ENCODE data around the gene UPK3BL1.
"Not testable (repeated sequence)": the region's sequence is repeated elsewhere in the genome, so short reads cannot be mapped to it uniquely, and the experiment has no call there.

UPK3BL1 gene

GRCh38 chr7:102666850-102667249 lies 24.3 kb upstream of the UPK3BL1 start:
- not testable (repeated sequence) for H3K4me1 ChIP-seq (ENCODE audit: control insufficient read depth, insufficient read depth, low read length); H3K36me3 ChIP-seq (ENCODE audit: insufficient read depth, low read length); H3K9ac ChIP-seq (ENCODE audit: low read depth, low read length); H3K9me3 ChIP-seq (replicated peaks; ENCODE audit: low read length); H3K4me3 ChIP-seq (ENCODE audit: low read length); H3K27me3 ChIP-seq (ENCODE audit: control insufficient read depth, insufficient read depth, low read length); H3K4me2 ChIP-seq (ENCODE audit: low read length)

DNA sequence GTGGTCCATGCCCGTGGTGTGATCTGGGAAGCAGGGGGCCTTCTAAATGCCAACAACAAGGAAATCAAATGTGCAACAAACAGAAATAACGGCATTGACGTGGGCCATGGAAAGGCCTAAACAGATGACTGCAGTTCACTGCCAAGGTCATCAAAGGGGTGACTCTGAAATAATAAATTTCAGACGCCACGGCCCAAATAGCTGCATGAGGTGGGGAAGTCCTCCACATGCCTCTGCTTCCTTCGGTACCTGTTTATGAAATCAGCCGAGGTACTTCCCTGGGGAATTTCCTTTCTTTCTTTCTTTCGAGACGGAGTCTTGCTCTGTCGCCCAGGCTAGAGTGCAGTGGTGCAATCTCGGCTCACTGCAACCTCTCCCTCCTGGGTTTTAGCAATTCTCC lies 22.2 kb upstream of the UPK3BL1 start:
- not testable (repeated sequence) for H3K4me3 ChIP-seq (ENCODE audit: low read length); H3K4me2 ChIP-seq (ENCODE audit: low read length); H3K9me3 ChIP-seq (replicated peaks; ENCODE audit: low read length); H3K4me1 ChIP-seq (ENCODE audit: control insufficient read depth, insufficient read depth, low read length); H3K9ac ChIP-seq (ENCODE audit: low read depth, low read length); H3K27me3 ChIP-seq (ENCODE audit: control insufficient read depth, insufficient read depth, low read length); H3K36me3 ChIP-seq (ENCODE audit: insufficient read depth, low read length)

GRCh38 chr7:102649924-102650323 lies 7.3 kb upstream of the UPK3BL1 start, which contains the start of gene SPDYE2B:
TSS of gene SPDYE2B (plus strand) at chr7:102650319. CDS start at chr7:102652349, 2,030 bp downstream.
- not testable (repeated sequence) for H3K4me3 ChIP-seq (ENCODE audit: low read length); H3K4me1 ChIP-seq (ENCODE audit: control insufficient read depth, insufficient read depth, low read length); H3K9ac ChIP-seq (ENCODE audit: low read depth, low read length); H3K36me3 ChIP-seq (ENCODE audit: insufficient read depth, low read length); H3K9me3 ChIP-seq (replicated peaks; ENCODE audit: low read length); H3K4me2 ChIP-seq (ENCODE audit: low read length); H3K27me3 ChIP-seq (ENCODE audit: control insufficient read depth, insufficient read depth, low read length)

DNA sequence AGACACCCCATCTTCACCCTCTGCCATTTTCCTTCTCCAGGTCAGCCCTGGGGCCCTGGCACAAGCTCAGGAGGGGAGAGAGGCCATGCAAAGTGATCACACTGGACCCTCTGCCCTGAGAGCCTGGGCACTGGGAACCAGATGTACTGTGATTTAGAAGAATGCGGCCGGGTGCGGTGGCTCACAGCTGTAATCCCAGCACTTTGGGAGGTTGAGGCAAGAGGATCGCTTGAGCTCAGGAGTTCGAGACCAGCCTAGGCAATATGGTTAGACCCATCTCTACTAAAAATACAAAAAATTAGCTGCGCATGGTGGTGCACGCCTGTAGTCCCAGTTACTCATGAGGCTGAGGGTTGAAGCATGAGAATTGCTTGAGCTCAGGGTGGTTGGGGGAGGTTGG lies 5.2 kb upstream of the UPK3BL1 start:
- H3K9me3 ChIP-seq (replicated peaks; ENCODE audit: low read length); H3K4me3 ChIP-seq (ENCODE audit: low read length); H3K9ac ChIP-seq (ENCODE audit: low read depth, low read length); H3K4me1 ChIP-seq (ENCODE audit: control insufficient read depth, insufficient read depth, low read length); H3K4me2 ChIP-seq (ENCODE audit: low read length); H3K27me3 ChIP-seq (ENCODE audit: control insufficient read depth, insufficient read depth, low read length); H3K36me3 ChIP-seq (ENCODE audit: insufficient read depth, low read length): not testable (repeated sequence)

DNA sequence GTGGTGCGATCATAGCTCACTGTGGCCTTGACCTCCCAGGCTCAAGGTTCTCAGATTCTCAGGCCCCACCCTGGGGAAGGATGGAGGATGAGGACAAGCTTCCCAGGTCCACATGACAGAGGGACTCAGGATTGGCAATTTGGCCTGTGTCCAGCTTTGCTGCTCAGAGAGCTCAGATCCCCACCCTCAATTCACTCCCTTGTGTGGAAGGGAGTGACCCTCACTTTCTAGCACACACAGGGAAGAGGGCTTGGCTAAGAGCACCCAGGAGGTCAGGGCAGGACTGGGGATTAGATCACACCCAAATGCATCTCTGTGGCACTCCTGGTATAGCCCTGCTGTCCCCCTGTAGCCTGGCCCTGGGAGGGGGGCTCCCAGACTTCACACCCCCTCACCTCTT lies 813 bp upstream of the UPK3BL1 start:
- H3K27me3 ChIP-seq (ENCODE audit: control insufficient read depth, insufficient read depth, low read length); H3K9me3 ChIP-seq (replicated peaks; ENCODE audit: low read length); H3K4me1 ChIP-seq (ENCODE audit: control insufficient read depth, insufficient read depth, low read length); H3K4me2 ChIP-seq (ENCODE audit: low read length); H3K9ac ChIP-seq (ENCODE audit: low read depth, low read length); H3K36me3 ChIP-seq (ENCODE audit: insufficient read depth, low read length); H3K4me3 ChIP-seq (ENCODE audit: low read length): not testable (repeated sequence)

GRCh38 chr7:102638848-102639247 lies 3.7 kb downstream of the UPK3BL1 start:
- not testable (repeated sequence) for H3K4me3 ChIP-seq (ENCODE audit: low read length); H3K27me3 ChIP-seq (ENCODE audit: control insufficient read depth, insufficient read depth, low read length); H3K4me2 ChIP-seq (ENCODE audit: low read length); H3K4me1 ChIP-seq (ENCODE audit: control insufficient read depth, insufficient read depth, low read length); H3K9ac ChIP-seq (ENCODE audit: low read depth, low read length); H3K36me3 ChIP-seq (ENCODE audit: insufficient read depth, low read length); H3K9me3 ChIP-seq (replicated peaks; ENCODE audit: low read length)

DNA sequence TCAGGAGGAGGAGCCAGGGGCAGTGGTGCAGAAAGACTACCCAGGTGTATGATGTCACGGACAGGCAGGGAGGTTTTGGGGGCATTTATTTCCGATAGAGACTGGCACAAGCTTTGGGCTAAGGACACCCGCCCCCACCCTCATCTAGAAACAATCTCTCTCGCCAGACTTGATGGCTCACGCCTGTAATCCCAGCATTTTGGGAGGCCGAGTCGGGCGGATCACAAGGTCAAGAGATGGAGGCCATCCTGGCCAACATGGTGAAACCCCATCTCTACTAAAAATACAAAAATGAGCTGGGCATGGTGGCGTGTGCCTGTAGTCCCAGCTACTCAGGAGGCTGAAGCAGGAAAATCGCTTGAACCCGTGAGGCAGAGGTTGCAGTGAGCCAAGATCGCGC lies 5.6 kb downstream of the UPK3BL1 start:
- not testable (repeated sequence) for H3K36me3 ChIP-seq (ENCODE audit: insufficient read depth, low read length); H3K27me3 ChIP-seq (ENCODE audit: control insufficient read depth, insufficient read depth, low read length); H3K9ac ChIP-seq (ENCODE audit: low read depth, low read length); H3K9me3 ChIP-seq (replicated peaks; ENCODE audit: low read length); H3K4me1 ChIP-seq (ENCODE audit: control insufficient read depth, insufficient read depth, low read length); H3K4me3 ChIP-seq (ENCODE audit: low read length); H3K4me2 ChIP-seq (ENCODE audit: low read length)

DNA sequence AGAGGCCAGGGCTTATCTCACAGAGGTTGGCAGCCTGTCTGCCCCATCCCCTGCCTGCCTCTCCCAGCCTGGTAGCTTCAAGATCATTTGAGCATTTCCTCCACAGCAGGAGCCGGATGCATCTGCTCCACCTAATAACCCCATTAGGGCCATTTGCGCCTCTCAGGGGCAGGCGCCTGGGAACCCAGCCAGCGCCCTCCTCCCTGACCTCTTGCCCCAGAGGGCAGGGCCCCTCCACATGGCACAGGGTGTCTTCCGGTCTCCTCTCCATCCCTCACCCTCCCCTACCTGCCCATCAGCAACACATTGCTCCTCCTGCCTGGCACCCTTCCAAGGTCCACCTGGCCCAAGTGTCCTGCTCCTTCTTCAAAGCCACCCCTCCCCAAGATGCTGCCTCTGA lies 7.2 kb downstream of the UPK3BL1 start:
- not testable (repeated sequence) for H3K9me3 ChIP-seq (replicated peaks; ENCODE audit: low read length); H3K4me2 ChIP-seq (ENCODE audit: low read length); H3K27me3 ChIP-seq (ENCODE audit: control insufficient read depth, insufficient read depth, low read length); H3K4me1 ChIP-seq (ENCODE audit: control insufficient read depth, insufficient read depth, low read length); H3K9ac ChIP-seq (ENCODE audit: low read depth, low read length); H3K4me3 ChIP-seq (ENCODE audit: low read length); H3K36me3 ChIP-seq (ENCODE audit: insufficient read depth, low read length)

GRCh38 chr7:102634299-102634698 lies 8.3 kb downstream of the UPK3BL1 start:
- H3K4me2 ChIP-seq (ENCODE audit: low read length); H3K4me1 ChIP-seq (ENCODE audit: control insufficient read depth, insufficient read depth, low read length); H3K9ac ChIP-seq (ENCODE audit: low read depth, low read length): not testable (repeated sequence)

GRCh38 chr7:102630622-102631021 lies 12.0 kb downstream of the UPK3BL1 start:
- not testable (repeated sequence) for H3K36me3 ChIP-seq (ENCODE audit: insufficient read depth, low read length); H3K9me3 ChIP-seq (replicated peaks; ENCODE audit: low read length); H3K4me2 ChIP-seq (ENCODE audit: low read length); H3K9ac ChIP-seq (ENCODE audit: low read depth, low read length); H3K4me3 ChIP-seq (ENCODE audit: low read length); H3K4me1 ChIP-seq (ENCODE audit: control insufficient read depth, insufficient read depth, low read length); H3K27me3 ChIP-seq (ENCODE audit: control insufficient read depth, insufficient read depth, low read length)

More at GRCh38 chr7:102634299-102634698, 8.3 kb downstream of the UPK3BL1 start:
- not testable (repeated sequence) for H3K36me3 ChIP-seq (ENCODE audit: insufficient read depth, low read length); H3K27me3 ChIP-seq (ENCODE audit: control insufficient read depth, insufficient read depth, low read length); H3K4me3 ChIP-seq (ENCODE audit: low read length); H3K9me3 ChIP-seq (replicated peaks; ENCODE audit: low read length)

DNA sequence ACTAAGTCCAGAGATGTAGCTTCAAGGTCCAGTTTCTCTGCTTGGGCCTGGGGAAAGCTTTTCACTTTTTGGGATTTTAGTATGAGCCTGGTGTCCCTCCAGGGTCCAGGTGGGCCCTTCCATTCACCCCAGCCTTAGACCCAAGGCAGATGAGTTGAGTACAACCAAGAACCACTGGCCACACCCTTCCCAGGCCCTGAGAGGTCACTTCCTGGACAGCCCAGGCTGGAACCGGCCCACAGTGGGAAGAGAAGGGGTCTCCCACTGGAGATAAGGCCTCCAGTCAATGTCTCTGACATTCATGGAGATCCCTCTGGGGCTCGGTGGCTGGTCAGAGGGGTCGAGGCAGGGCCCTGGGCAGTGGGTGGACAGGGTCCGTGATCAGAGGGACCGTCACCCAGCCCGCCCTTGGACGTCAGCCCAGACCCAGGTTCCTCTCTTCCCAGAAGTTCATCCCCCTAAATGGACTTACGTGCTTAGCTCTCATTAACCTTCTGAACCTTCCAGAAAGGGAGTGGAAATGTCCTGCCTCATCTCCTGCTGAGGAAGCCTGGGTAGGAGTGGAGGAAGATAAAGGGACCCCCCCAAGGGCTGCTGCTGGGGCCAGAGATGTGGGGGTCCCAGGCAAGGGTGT lies 15.2 kb downstream of the UPK3BL1 start:
- not testable (repeated sequence) for H3K36me3 ChIP-seq (ENCODE audit: insufficient read depth, low read length); H3K27me3 ChIP-seq (ENCODE audit: control insufficient read depth, insufficient read depth, low read length); H3K4me2 ChIP-seq (ENCODE audit: low read length); H3K9ac ChIP-seq (ENCODE audit: low read depth, low read length); H3K4me1 ChIP-seq (ENCODE audit: control insufficient read depth, insufficient read depth, low read length); H3K4me3 ChIP-seq (ENCODE audit: low read length); H3K9me3 ChIP-seq (replicated peaks; ENCODE audit: low read length)

GRCh38 chr7:102618122-102618521 lies 24.5 kb downstream of the UPK3BL1 start:
- H3K36me3 ChIP-seq (ENCODE audit: insufficient read depth, low read length); H3K4me1 ChIP-seq (ENCODE audit: control insufficient read depth, insufficient read depth, low read length); H3K27me3 ChIP-seq (ENCODE audit: control insufficient read depth, insufficient read depth, low read length); H3K9ac ChIP-seq (ENCODE audit: low read depth, low read length); H3K4me3 ChIP-seq (ENCODE audit: low read length); H3K9me3 ChIP-seq (replicated peaks; ENCODE audit: low read length); H3K4me2 ChIP-seq (ENCODE audit: low read length): not testable (repeated sequence)

All from skeletal muscle satellite cell (primary cell).